ENCODE measurements around the gene ZNF69. TPM values are rescaled to one million over a fixed set of nuclear protein-coding genes. Genes with fewer than 3 reads are reported as not detected.

The ZNF69 gene
- total and polyA plus RNA-seq, 2 of the 13 experiments (the other 11 are each of a cell fraction or from before 2014, with no cell fraction given) = 9.6 to 21.0 TPM

DNA sequence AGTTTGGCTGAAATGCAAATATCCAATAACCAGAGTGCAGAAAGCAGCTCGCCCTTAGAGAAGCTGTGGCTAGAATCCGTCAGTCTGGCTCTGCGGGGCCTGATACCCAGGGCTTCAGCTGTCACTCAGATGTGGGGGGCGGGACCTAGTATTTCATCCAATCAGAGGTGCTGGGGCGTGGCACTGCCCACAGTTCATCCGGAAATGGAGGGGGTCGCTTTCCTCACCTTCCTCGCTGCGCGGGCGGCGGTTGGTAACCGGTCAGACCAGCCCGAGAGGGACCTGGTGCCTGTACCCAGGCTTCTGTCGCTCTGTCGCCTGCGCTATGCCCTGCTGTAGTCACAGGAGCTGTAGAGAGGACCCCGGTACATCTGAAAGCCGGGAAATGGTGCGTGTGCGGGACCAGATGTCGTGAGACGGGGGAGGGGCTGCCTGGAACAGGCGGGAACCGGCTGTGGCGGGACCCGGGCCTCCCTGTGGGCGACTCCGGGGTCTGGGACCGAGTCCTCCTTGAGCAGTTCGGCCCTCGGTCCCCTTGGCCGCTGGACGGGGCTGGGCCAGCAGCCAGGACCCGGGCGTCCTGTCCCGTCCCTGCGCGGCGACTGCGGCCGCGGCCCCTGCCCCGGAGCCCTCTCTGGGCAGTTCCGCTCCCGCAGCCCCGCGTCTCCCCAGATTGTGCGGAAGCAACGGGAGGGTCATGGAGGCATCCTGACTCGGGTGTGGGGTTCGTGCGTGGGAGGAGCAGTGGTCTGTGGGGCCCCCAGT lies 37.5 kb downstream of the ZNF69 start, which contains the start of gene ZNF700 (continued):
- TF ChIP-seq MLXIP (CRISPR knock-in tag; IDR thresholded peaks at IDR 0.05; ENCODE audit: borderline replicate concordance) (0 out of 2 replicates have a peak, but pooled peaks have one; percentile 2), CAMTA2 (CRISPR knock-in tag; IDR thresholded peaks at IDR 0.05; ENCODE audit: borderline replicate concordance) (no peak), LRRFIP1 (CRISPR knock-in tag; conservative IDR thresholded peaks at IDR 0.05) (no peak), PAX8 (CRISPR knock-in tag; IDR thresholded peaks at IDR 0.05; ENCODE audit: borderline replicate concordance) (0 out of 2 replicates have a peak, but pooled peaks have one; percentile 33), NFRKB (IDR thresholded peaks at IDR 0.05) (no peak), MXD4 (CRISPR knock-in tag; IDR thresholded peaks at IDR 0.05) (peak; percentile 32; the same call in 1 of the 2 replicates), ZNF274 (CRISPR knock-in tag; IDR thresholded peaks at IDR 0.05) (0 out of 2 replicates have a peak, but pooled peaks have one; percentile 34), ZNF687 (CRISPR knock-in tag; IDR thresholded peaks at IDR 0.05) (peak; percentile 89), SSRP1 (CRISPR knock-in tag; IDR thresholded peaks at IDR 0.05) (no peak), ZNF605 (CRISPR knock-in tag; IDR thresholded peaks at IDR 0.05) (no peak), TMF1 (CRISPR knock-in tag; IDR thresholded peaks at IDR 0.05; ENCODE audit: low read depth) (no peak), ZSCAN30 (CRISPR knock-in tag; IDR thresholded peaks at IDR 0.05) (no peak), ZC3H4 (CRISPR knock-in tag; IDR thresholded peaks at IDR 0.05; ENCODE audit: borderline replicate concordance) (no peak)
- TF ChIP-seq, protein P1, sequence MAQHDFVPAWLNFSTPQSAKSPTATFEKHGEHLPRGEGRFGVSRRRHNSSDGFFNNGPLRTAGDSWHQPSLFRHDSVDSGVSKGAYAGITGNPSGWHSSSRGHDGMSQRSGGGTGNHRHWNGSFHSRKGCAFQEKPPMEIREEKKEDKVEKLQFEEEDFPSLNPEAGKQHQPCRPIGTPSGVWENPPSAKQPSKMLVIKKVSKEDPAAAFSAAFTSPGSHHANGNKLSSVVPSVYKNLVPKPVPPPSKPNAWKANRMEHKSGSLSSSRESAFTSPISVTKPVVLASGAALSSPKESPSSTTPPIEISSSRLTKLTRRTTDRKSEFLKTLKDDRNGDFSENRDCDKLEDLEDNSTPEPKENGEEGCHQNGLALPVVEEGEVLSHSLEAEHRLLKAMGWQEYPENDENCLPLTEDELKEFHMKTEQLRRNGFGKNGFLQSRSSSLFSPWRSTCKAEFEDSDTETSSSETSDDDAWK (CRISPR knock-in tag; IDR thresholded peaks at IDR 0.05) = no peak
